T-helper 2 cell treated with Interferon-gamma antibody and Interleukin-4, amounts not matched to agents 100 ng/mL and 5 ng/mL, for 36 hours (primary cell): Measurements from ENCODE around the gene RBMY1J. TPM values are rescaled to one million over a fixed set of nuclear protein-coding genes. Genes with fewer than 3 reads are reported as not detected.
"Not testable (repeated sequence)": the region's sequence is repeated elsewhere in the genome, so short reads cannot be mapped to it uniquely, and the experiment has no call there.

Source experiments
- intact Hi-C: fragments of 100-400 bp; cut with micrococcal nuclease; formaldehyde crosslinking; loops from one replicate; pipeline ENCODE4 v1.15.1; 2023
- total RNA-seq: library from RNA; stranded (reverse); gene quantifications from 2 replicates; pipeline ENCODE4 v1.2.3, GENCODE V29; 2022

Gene RBMY1J
- total RNA-seq, result not detected in 2 replicates

- intact Hi-C loops, result not testable (repeated sequence)
Measured at GRCh38 chrY:22403110-22403509, at the start of gene RBMY1J. Gene RBMY1J (plus strand): TSS chrY:22403410. CDS start chrY:22405448, 2,038 bp downstream.

- intact Hi-C loops, result no loop called here
Measured at GRCh38 chrY:22367416-22367815, 35.8 kb upstream of the RBMY1J start.

DNA sequence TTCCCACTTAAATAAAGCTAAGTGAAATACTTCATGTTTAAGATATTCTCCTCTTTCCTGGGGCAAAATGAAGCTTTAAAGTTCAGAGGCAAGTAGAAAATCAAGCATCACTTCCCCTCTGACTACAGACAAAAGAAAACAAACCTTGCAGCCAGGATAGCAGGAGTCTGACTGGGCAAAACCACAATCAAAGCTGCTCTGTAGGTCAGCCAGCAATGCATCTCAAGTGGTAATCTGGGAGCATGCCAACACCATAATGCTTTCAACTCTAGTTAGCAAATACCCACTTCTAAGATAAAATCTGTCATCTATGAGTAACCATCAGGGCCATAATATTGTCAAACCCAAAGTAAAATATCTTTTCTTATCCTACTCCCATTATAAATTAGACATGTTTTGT lies 32.6 kb upstream of the RBMY1J start:
- intact Hi-C loops, result no loop called here

DNA sequence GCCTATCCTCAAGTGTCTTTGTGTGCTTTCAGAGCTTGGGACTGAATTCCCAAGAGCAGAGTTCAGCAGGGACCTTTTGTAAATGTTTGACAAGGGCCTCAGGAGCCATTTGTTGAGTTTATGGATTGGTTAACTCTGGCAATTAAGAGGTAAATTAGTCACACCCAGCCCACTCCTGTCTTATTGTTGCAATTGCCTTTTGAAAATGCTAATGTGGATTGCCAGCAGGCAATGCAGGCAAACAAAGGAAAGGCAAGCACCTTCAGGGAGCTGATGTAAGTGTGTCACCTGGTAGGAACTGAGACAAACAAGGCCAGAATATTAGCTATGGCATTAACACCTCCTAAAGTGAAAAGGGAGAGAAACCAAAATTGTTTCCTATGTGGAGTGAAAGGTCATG lies 29.7 kb upstream of the RBMY1J start:
- intact Hi-C loops, result no loop called here

DNA sequence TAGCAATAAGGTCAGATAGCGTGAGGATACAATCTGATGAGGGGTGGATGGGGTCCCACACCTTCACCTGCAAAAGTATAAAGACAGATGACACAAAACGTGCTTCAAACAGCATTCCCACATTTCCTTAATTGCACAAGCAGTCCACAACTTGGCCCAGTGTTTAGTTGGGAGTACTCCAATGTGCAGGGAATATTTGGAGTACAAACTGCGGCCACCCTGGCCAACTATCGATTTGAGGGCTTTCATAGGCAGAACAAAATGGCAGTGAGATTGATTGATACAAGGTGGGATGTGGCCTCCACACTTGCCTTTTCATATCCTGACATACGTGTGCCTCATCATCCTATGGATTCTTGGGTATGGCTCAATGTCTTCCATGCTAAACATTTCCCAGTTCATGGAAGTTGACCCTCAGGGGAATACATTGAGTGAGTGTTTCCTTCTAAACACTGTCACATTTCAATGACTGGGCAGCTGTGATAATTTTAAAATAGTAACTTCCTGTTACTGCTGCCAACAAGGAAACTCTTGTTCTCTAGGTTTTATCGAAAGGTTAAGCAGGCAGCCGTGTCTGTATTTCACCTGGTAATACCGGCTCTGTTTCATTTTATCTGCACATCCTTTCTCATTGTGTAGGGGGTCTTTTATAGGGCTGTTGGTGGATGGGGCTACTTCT lies 41.6 kb downstream of the RBMY1J start:
- intact Hi-C loops, result not testable (repeated sequence)

- intact Hi-C loops, result not testable (repeated sequence)
Measured at GRCh38 chrY:22455522-22455921, 52.3 kb downstream of the RBMY1J start.

DNA sequence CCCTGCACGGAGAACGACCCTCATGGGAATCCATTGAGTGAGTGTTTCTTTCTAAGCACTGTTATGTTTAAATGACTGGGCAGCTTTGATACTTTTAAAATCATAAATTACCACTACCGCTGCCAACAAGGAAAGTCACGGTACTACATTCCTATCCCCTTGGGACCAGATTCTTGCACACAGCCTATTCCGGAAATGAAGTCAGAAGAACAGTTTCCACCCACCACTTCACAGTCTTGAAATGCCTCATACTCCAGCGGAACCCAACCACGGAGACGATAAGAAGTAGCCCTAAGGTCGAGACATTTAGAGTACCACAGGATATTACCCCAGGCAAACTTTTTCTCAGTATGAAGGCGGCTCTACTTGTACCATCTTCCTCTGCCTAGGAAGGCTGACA lies 58.8 kb downstream of the RBMY1J start:
- intact Hi-C loops, result not testable (repeated sequence)

Other genes with a start within 250 kb of the RBMY1J start
- not detected in 2 replicates for gene RBMY1F, start 220.5 kb upstream of the RBMY1J start, total RNA-seq